Esophagus squamous epithelium (tissue), 5 donors: ENCODE data around the gene SPRY4. TPM values are rescaled to one million over a fixed set of nuclear protein-coding genes. Genes with fewer than 3 reads are reported as not detected.

ENCODE experiments used
- DNase-seq: peaks from one replicate; lab custom pipeline; 2025; lab: John Stamatoyannopoulos, UW
- H3K27ac ChIP-seq, 4 donors: fragments of 200-600 bp; sonication (generic); one replicate each; pipeline ENCODE4 v1.5.1; 2016 to 2019; ENCODE audit warnings: mild to moderate bottlenecking in 1 of 4
- H3K27me3 ChIP-seq, 4 donors: fragments of 200-600 bp; sonication (generic); 1 replicate in 3 of 4; 2 replicates in 1 of 4; pipeline versions ENCODE4 v1.5.1 to v1.6.0; 2017 to 2021; ENCODE audit warnings: antibody characterized with exemption in 1 of 4
- H3K36me3 ChIP-seq, 3 donors: fragments of 200-600 bp; sonication (generic); one replicate each; pipeline ENCODE4 v1.5.1; 2016 to 2019
- H3K4me1 ChIP-seq, 3 donors: fragments of 200-600 bp; sonication (generic); one replicate each; pipeline ENCODE4 v1.5.1; 2017 to 2019
- H3K4me3 ChIP-seq, 4 donors: fragments of 200-600 bp; sonication (generic); 1 replicate in 3 of 4; 2 replicates in 1 of 4; pipeline ENCODE4 v1.5.1; 2016 to 2019; ENCODE audit warnings: mild to moderate bottlenecking in 2 of 4, moderate library complexity in 1 of 4
- H3K9me3 ChIP-seq, 3 donors: fragments of 200-600 bp; sonication (generic); one replicate each; pipeline ENCODE4 v1.5.1; 2016 to 2019
- CTCF ChIP-seq, 6 experiments: fragments of 450-650 bp in 4 of 6; fragments of 200-600 bp in 2 of 6; sonication (generic) in 2 of 6; IDR thresholded peaks; one replicate each; pipeline ENCODE4 v1.5.1; 2016 to 2019; ENCODE audit warnings: antibody characterized with exemption in 6 of 6, mild to moderate bottlenecking in 4 of 6, moderate library complexity in 4 of 6
- POLR2A ChIP-seq, 4 donors: fragments of 450-650 bp; IDR thresholded peaks; one replicate each; pipeline ENCODE4 v1.6.1; 2017; ENCODE audit warnings: antibody characterized with exemption in 4 of 4, mild to moderate bottlenecking in 4 of 4, moderate library complexity in 3 of 4
- WGBS, 2 donors: methylation state at CpG; one replicate each; pipeline ENCODE4 v1.1.5; 2018; 5-methylcytosine and 5-hydroxymethylcytosine counted together
- intact Hi-C: fragments of 100-400 bp; cut with DNase I; formaldehyde crosslinking; loops from one replicate; pipeline ENCODE4 v1.15.0; 2022
- total RNA-seq, 4 donors: library from RNA; depleted of rRNA; stranded (reverse); fragments of >200 nt; gene quantifications; one replicate each; pipeline ENCODE4 v1.1.0, GENCODE V29; 2016
- donor health status: DM: yes; HTN: yes; CAD: no.

SPRY4 gene
- total RNA-seq, 4 donors from 2014 or later, result 1.9 to 7.1 (median 4.4) TPM

GRCh38 chr5:142308358-142308757, 16.5 kb downstream of the SPRY4 start:
- no peak overlapping the region for H3K4me3 ChIP-seq
- DNase-seq, result no peak
- WGBS, 2 donors, result 78 to 85% methylated on average over 2 to 3 of the region's 3 CpGs
- no peaks in the 10 kb centered on the region for H3K4me1 ChIP-seq
- no peak overlapping the region for H3K27ac ChIP-seq
- TF ChIP-seq POLR2A (IDR thresholded peaks at IDR 0.05) (no peak), CTCF (IDR thresholded peaks at IDR 0.05) (no peak)
- no peaks in the 10 kb centered on the region for H3K27me3 ChIP-seq
- intact Hi-C loops, result no loop called here
- no peaks in the 10 kb centered on the region for H3K9me3 ChIP-seq
- peaks cover 0 to 16% (median 0%) of the 10 kb centered on the region in 3 donors for H3K36me3 ChIP-seq

GRCh38 chr5:142307146-142307890, 17.5 kb downstream of the SPRY4 start:
- no peak for DNase-seq
- intact Hi-C loops, result no loop called here
- Histone ChIP-seq H3K27me3 (no peaks in the 10 kb centered on the region), H3K27ac (no peak overlapping the region), H3K4me3 (no peak overlapping the region), H3K36me3 (peaks cover 0 to 7% (median 0%) of the 10 kb centered on the region in 3 donors), H3K4me1 (no peaks in the 10 kb centered on the region), H3K9me3 (no peaks in the 10 kb centered on the region)
- WGBS, 2 donors, result 67 to 70% methylated on average over 7 of the region's 7 CpGs
- TF ChIP-seq CTCF (IDR thresholded peaks at IDR 0.05), result no peak
- TF ChIP-seq POLR2A (IDR thresholded peaks at IDR 0.05), result no peak

GRCh38 chr5:142306077-142306502, 18.7 kb downstream of the SPRY4 start:
- no peak for TF ChIP-seq POLR2A (IDR thresholded peaks at IDR 0.05)
- TF ChIP-seq CTCF (IDR thresholded peaks at IDR 0.05), result no peak
- intact Hi-C loops, result no loop called here
- no peaks in the 10 kb centered on the region for H3K36me3 ChIP-seq
- DNase-seq, result no peak
- H3K9me3 ChIP-seq, result no peaks in the 10 kb centered on the region
- no peak overlapping the region for H3K4me3 ChIP-seq
- WGBS, 2 donors, result 92 to 93% methylated on average over 6 of the region's 6 CpGs
- no peak overlapping the region for H3K27ac ChIP-seq
- no peaks in the 10 kb centered on the region for H3K4me1 ChIP-seq
- no peaks in the 10 kb centered on the region for H3K27me3 ChIP-seq

- Histone ChIP-seq H3K27ac (no peak overlapping the region), H3K4me3 (no peak overlapping the region), H3K36me3 (no peaks in the 10 kb centered on the region), H3K4me1 (no peaks in the 10 kb centered on the region), H3K9me3 (no peaks in the 10 kb centered on the region), H3K27me3 (no peaks in the 10 kb centered on the region)
- TF ChIP-seq POLR2A (IDR thresholded peaks at IDR 0.05), result no peak
- no peak for TF ChIP-seq CTCF (IDR thresholded peaks at IDR 0.05)
- intact Hi-C loops, result no loop called here
- WGBS, 2 donors, result 83 to 89% methylated on average over 2 to 3 of the region's 3 CpGs
- no peak for DNase-seq
Measured at GRCh38 chr5:142305211-142305610, 19.6 kb downstream of the SPRY4 start.

- Histone ChIP-seq H3K36me3 (no peaks in the 10 kb centered on the region), H3K27me3 (no peaks in the 10 kb centered on the region), H3K4me1 (no peaks in the 10 kb centered on the region), H3K4me3 (no peak overlapping the region), H3K9me3 (no peaks in the 10 kb centered on the region), H3K27ac (no peak overlapping the region)
- DNase-seq, result no peak
- no peak for TF ChIP-seq CTCF (IDR thresholded peaks at IDR 0.05)
- no peak for TF ChIP-seq POLR2A (IDR thresholded peaks at IDR 0.05)
- WGBS, 2 donors, result 78 to 82% methylated on average over 10 to 14 of the region's 14 CpGs
- intact Hi-C loops, result no loop called here
Measured at GRCh38 chr5:142304013-142304701, 20.7 kb downstream of the SPRY4 start.
